HepG2 (cell line): ENCODE results near the gene APBA1. TPM values are rescaled to one million over a fixed set of nuclear protein-coding genes. Genes with fewer than 3 reads are reported as not detected.

ENCODE experiments used
- ARNT2 ChIP-seq: sonication (generic); formaldehyde crosslinking; IDR thresholded peaks from 2 replicates; pipeline ENCODE4 v1.8.0; 2022; ENCODE audit warnings: mild to moderate bottlenecking, low read depth, missing genetic modification reagents, moderate library complexity
- JUNB ChIP-seq: sonication (generic); formaldehyde crosslinking; IDR thresholded peaks from 2 replicates; pipeline ENCODE4 v1.8.0; 2022; ENCODE audit warnings: missing genetic modification reagents, mild to moderate bottlenecking, borderline replicate concordance
- RXRA ChIP-seq: sonication (generic); formaldehyde crosslinking; IDR thresholded peaks from 2 replicates; pipeline ENCODE4 v1.5.1; 2020; ENCODE audit warnings: missing genetic modification reagents
- SCMH1 ChIP-seq: sonication (generic); formaldehyde crosslinking; IDR thresholded peaks from 2 replicates; pipeline ENCODE4 v1.9.0; 2021; ENCODE audit warnings: missing genetic modification reagents, mild to moderate bottlenecking, borderline replicate concordance
- STAT5B ChIP-seq: sonication (generic); formaldehyde crosslinking; IDR thresholded peaks from 2 replicates; pipeline ENCODE4 v1.4.0; 2020; ENCODE audit warnings: missing genetic modification reagents
- ZNF143 ChIP-seq: sonication (generic); formaldehyde crosslinking; IDR thresholded peaks from 2 replicates; pipeline ENCODE4 v1.4.0; 2020; ENCODE audit warnings: missing genetic modification reagents
- ZNF879 ChIP-seq: sonication (generic); formaldehyde crosslinking; IDR thresholded peaks from 2 replicates; pipeline ENCODE4 v1.8.1; 2023; ENCODE audit warnings: missing genetic modification reagents
- polyA plus RNA-seq, 8 experiments: library from polyadenylated mRNA; depleted of rRNA in 3 of 8; stranded (reverse) in 7 of 8; unstranded in 1 of 8; fragments of >200 nt; fragmentation: Illumina TruSeq in 4 of 8; extraction: Trizol in 4 of 8; gene quantifications; 2 replicates each; pipeline versions ENCODE4 v1.2.1 to v1.2.3, GENCODE V29; 2011 to 2016; ENCODE audit warnings: low read depth in 4 of 8, missing spikeins in 1 of 8, mixed read lengths in 1 of 8; ENCODE audit not compliant: insufficient read depth in 1 of 8
- total RNA-seq, 5 experiments: library from RNA; depleted of rRNA; stranded (reverse); fragments of >200 nt; fragmentation: Illumina TruSeq; extraction: Trizol; gene quantifications; 2 replicates each; pipeline ENCODE4 v1.2.3, GENCODE V29; 2016; ENCODE audit warnings: low read depth in 1 of 5
- TF ChIP-seq, protein P1 (sequence below): sonication (generic); formaldehyde crosslinking; IDR thresholded peaks from 2 replicates; pipeline ENCODE4 v1.4.0; 2020; ENCODE audit warnings: missing genetic modification reagents, borderline replicate concordance
- TF ChIP-seq, protein P2 (sequence below): sonication (generic); formaldehyde crosslinking; IDR thresholded peaks from 2 replicates; pipeline ENCODE4 v1.4.0; 2020; ENCODE audit warnings: missing genetic modification reagents
- TF ChIP-seq, protein P3 (sequence below): sonication (generic); formaldehyde crosslinking; IDR thresholded peaks from 2 replicates; pipeline ENCODE4 v1.4.0; 2020; ENCODE audit warnings: mild to moderate bottlenecking, missing genetic modification reagents
- TF ChIP-seq, protein P4 (sequence below): sonication (generic); formaldehyde crosslinking; IDR thresholded peaks from 2 replicates; pipeline ENCODE4 v1.4.0; 2020; ENCODE audit warnings: mild to moderate bottlenecking, low read depth, missing genetic modification reagents
- TF ChIP-seq, protein P5 (sequence below): sonication (generic); formaldehyde crosslinking; IDR thresholded peaks from 2 replicates; pipeline ENCODE4 v1.4.0; 2020; ENCODE audit warnings: mild to moderate bottlenecking, missing genetic modification reagents, borderline replicate concordance
- TF ChIP-seq, protein P6 (sequence below): sonication (generic); formaldehyde crosslinking; IDR thresholded peaks from 2 replicates; pipeline ENCODE4 v1.5.1; 2020; ENCODE audit warnings: missing genetic modification reagents, mild to moderate bottlenecking, borderline replicate concordance

Gene APBA1
- total and polyA plus RNA-seq, 2 of the 13 experiments (the other 11 are each of a cell fraction or from before 2014, with no cell fraction given), result 0.15 TPM; not detected in 1

DNA sequence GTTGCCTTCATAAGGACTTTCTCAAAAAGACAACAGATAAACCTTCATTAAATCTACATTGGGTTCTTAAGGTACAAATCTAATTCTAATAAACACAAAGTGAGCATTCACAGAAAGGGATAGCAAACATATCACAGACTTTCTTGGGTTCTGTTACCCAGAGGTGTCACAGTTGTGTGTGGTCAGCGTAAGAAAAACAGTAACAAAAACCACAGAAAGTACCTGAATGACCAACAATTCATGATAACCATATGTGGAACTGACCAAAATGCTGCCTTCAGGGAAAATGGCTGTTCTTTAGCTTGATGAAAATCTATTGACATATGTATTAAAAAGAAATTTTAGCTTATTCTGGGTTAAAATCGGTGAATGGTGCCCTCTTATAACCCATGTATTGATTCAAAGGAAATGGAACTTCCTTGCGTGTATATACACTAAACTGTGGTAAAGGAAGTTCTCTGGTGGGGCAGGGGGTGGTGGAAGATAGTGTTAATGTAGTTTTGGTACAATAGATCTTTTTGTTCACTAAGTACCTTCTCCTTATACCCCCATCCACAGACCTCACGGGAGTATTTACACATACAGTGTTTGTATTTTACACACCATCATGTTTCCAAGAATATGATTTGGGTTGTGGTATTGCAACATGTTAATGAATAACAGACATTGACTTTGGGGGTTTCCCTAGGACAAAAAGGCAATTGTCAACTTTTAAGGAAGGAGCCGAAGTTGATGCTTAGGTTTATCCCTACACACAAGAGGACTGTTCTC, 152.5 kb downstream of the APBA1 start (continued):
- TF ChIP-seq, protein P1, sequence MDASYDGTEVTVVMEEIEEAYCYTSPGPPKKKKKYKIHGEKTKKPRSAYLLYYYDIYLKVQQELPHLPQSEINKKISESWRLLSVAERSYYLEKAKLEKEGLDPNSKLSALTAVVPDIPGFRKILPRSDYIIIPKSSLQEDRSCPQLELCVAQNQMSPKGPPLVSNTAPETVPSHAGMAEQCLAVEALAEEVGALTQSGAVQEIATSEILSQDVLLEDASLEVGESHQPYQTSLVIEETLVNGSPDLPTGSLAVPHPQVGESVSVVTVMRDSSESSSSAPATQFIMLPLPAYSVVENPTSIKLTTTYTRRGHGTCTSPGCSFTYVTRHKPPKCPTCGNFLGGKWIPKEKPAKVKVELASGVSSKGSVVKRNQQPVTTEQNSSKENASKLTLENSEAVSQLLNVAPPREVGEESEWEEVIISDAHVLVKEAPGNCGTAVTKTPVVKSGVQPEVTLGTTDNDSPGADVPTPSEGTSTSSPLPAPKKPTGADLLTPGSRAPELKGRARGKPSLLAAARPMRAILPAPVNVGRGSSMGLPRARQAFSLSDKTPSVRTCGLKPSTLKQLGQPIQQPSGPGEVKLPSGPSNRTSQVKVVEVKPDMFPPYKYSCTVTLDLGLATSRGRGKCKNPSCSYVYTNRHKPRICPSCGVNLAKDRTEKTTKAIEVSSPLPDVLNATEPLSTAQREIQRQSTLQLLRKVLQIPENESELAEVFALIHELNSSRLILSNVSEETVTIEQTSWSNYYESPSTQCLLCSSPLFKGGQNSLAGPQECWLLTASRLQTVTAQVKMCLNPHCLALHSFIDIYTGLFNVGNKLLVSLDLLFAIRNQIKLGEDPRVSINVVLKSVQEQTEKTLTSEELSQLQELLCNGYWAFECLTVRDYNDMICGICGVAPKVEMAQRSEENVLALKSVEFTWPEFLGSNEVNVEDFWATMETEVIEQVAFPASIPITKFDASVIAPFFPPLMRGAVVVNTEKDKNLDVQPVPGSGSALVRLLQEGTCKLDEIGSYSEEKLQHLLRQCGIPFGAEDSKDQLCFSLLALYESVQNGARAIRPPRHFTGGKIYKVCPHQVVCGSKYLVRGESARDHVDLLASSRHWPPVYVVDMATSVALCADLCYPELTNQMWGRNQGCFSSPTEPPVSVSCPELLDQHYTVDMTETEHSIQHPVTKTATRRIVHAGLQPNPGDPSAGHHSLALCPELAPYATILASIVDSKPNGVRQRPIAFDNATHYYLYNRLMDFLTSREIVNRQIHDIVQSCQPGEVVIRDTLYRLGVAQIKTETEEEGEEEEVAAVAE (CRISPR knock-in tag), result no peak
- TF ChIP-seq ARNT2, result no peak
- TF ChIP-seq STAT5B (CRISPR knock-in tag), result no peak
- no peak for TF ChIP-seq SCMH1 (CRISPR knock-in tag)
- TF ChIP-seq, protein P2, sequence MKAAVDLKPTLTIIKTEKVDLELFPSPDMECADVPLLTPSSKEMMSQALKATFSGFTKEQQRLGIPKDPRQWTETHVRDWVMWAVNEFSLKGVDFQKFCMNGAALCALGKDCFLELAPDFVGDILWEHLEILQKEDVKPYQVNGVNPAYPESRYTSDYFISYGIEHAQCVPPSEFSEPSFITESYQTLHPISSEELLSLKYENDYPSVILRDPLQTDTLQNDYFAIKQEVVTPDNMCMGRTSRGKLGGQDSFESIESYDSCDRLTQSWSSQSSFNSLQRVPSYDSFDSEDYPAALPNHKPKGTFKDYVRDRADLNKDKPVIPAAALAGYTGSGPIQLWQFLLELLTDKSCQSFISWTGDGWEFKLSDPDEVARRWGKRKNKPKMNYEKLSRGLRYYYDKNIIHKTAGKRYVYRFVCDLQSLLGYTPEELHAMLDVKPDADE (CRISPR knock-in tag), result no peak
- TF ChIP-seq, protein P3, sequence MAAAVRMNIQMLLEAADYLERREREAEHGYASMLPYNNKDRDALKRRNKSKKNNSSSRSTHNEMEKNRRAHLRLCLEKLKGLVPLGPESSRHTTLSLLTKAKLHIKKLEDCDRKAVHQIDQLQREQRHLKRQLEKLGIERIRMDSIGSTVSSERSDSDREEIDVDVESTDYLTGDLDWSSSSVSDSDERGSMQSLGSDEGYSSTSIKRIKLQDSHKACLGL (CRISPR knock-in tag), result no peak
- no peak for TF ChIP-seq ZNF879 (CRISPR knock-in tag)
- TF ChIP-seq ZNF143 (CRISPR knock-in tag), result no peak
- TF ChIP-seq, protein P4, sequence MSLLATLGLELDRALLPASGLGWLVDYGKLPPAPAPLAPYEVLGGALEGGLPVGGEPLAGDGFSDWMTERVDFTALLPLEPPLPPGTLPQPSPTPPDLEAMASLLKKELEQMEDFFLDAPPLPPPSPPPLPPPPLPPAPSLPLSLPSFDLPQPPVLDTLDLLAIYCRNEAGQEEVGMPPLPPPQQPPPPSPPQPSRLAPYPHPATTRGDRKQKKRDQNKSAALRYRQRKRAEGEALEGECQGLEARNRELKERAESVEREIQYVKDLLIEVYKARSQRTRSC (CRISPR knock-in tag), result no peak
- TF ChIP-seq, protein P5, sequence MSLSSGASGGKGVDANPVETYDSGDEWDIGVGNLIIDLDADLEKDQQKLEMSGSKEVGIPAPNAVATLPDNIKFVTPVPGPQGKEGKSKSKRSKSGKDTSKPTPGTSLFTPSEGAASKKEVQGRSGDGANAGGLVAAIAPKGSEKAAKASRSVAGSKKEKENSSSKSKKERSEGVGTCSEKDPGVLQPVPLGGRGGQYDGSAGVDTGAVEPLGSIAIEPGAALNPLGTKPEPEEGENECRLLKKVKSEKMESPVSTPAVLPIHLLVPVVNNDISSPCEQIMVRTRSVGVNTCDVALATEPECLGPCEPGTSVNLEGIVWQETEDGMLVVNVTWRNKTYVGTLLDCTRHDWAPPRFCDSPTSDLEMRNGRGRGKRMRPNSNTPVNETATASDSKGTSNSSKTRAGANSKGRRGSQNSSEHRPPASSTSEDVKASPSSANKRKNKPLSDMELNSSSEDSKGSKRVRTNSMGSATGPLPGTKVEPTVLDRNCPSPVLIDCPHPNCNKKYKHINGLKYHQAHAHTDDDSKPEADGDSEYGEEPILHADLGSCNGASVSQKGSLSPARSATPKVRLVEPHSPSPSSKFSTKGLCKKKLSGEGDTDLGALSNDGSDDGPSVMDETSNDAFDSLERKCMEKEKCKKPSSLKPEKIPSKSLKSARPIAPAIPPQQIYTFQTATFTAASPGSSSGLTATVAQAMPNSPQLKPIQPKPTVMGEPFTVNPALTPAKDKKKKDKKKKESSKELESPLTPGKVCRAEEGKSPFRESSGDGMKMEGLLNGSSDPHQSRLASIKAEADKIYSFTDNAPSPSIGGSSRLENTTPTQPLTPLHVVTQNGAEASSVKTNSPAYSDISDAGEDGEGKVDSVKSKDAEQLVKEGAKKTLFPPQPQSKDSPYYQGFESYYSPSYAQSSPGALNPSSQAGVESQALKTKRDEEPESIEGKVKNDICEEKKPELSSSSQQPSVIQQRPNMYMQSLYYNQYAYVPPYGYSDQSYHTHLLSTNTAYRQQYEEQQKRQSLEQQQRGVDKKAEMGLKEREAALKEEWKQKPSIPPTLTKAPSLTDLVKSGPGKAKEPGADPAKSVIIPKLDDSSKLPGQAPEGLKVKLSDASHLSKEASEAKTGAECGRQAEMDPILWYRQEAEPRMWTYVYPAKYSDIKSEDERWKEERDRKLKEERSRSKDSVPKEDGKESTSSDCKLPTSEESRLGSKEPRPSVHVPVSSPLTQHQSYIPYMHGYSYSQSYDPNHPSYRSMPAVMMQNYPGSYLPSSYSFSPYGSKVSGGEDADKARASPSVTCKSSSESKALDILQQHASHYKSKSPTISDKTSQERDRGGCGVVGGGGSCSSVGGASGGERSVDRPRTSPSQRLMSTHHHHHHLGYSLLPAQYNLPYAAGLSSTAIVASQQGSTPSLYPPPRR, result peak; percentile 68; the same call in 1 of the 2 replicates
- TF ChIP-seq JUNB (CRISPR knock-in tag), result no peak
- TF ChIP-seq RXRA, result no peak
- TF ChIP-seq, protein P6, sequence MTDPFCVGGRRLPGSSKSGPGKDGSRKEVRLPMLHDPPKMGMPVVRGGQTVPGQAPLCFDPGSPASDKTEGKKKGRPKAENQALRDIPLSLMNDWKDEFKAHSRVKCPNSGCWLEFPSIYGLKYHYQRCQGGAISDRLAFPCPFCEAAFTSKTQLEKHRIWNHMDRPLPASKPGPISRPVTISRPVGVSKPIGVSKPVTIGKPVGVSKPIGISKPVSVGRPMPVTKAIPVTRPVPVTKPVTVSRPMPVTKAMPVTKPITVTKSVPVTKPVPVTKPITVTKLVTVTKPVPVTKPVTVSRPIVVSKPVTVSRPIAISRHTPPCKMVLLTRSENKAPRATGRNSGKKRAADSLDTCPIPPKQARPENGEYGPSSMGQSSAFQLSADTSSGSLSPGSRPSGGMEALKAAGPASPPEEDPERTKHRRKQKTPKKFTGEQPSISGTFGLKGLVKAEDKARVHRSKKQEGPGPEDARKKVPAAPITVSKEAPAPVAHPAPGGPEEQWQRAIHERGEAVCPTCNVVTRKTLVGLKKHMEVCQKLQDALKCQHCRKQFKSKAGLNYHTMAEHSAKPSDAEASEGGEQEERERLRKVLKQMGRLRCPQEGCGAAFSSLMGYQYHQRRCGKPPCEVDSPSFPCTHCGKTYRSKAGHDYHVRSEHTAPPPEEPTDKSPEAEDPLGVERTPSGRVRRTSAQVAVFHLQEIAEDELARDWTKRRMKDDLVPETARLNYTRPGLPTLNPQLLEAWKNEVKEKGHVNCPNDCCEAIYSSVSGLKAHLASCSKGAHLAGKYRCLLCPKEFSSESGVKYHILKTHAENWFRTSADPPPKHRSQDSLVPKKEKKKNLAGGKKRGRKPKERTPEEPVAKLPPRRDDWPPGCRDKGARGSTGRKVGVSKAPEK (CRISPR knock-in tag), result no peak
